ENCODE results near the gene CELF6.
A peak's percentile ranks its signal among the peaks of the same experiment; 100 is the strongest.

Gene CELF6

DNA sequence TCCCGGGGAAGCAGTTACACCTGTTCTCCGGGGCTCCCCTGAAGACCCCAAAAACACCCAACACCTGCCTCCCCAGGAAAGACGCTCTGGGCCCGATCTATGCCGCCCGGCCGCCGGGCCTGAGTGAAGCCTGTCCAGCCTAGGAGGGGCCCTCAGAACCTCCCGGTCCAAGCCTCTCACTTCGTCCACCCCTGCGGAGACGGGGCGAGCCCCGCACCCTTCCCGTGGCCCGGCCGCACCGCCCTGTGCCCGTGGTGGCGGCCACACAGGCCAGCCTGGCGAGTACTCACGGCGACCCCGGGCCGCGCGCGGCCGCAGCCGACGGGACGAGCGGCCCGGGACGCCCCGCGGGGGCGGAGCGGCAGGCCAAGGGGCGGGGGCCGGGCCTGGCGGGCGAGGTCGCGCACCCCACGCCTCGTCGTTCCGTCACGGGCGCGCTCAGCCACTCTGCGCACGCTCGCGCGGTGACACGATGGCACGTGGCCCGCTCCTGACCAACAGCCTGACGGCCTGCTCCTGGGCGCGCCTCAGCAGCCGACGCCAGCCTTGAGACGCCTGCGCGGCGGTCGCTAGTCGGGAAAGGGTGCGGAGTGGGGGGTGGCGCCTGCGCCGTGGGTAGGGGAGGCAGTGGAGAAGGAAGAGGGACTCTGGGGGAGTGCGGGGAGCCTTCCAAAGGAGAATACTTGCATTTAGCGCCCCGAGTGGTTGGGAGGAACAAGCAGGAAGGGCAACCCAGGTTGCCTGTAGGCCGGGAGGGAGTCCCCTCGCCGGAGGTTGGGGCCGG lies 47.6 kb downstream of the CELF6 start, which contains the start of gene PARP6:
TSS of gene PARP6 (minus strand) at position 342 of the 784 bp plus-strand sequence. CDS start 5,077 bp downstream, outside the sequence.
- DNase-seq (ENCODE audit: low read depth, low spot score): peak; percentile 97

- no peak for DNase-seq (ENCODE audit: low read depth, low spot score)
These were observed 48.1 kb downstream of the CELF6 start for GRCh38 chr15:72271895-72272212.

GRCh38 chr15:72271221-72271620 lies 48.7 kb downstream of the CELF6 start:
- DNase-seq (ENCODE audit: low read depth, low spot score): no peak

GRCh38 chr15:72269739-72270138 lies 50.2 kb downstream of the CELF6 start:
- DNase-seq (ENCODE audit: low read depth, low spot score): no peak

- DNase-seq (ENCODE audit: low read depth, low spot score): no peak
These were observed 54.9 kb downstream of the CELF6 start for GRCh38 chr15:72265031-72265430.

- DNase-seq (ENCODE audit: low read depth, low spot score): no peak
These were observed 67.2 kb downstream of the CELF6 start for GRCh38 chr15:72252663-72253299.

DNA sequence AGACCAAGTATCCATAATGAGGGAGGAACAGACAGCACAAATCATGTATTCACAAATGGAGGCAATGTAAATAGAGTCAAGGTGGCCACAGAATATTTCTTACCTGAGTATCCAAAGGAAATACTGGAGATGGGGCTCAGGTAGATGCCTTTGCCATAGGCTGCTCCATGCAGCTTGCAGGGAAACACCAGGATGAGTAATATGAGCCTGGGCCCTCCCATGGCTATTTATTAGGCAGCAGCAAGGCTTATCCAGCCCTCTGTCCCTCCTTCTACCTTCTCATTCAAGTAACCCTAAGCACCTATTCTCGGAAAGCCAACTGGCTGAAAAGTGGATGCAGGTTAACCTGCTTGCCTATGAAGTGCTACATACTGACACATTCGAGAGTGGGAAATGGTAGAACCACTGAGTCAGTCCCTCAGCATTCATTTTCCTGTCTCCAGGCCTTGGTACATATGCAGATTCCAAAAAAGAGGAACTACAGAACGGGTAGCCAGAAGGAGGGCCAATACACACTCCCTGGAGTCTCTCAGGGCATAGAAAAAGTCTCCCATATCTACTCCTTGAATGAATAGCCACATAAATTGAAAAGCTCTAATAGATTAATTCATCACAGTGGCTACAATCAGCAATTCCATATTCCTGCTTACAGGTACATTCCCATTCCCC lies 70.7 kb downstream of the CELF6 start:
- DNase-seq (ENCODE audit: low read depth, low spot score): no peak

- no peak for DNase-seq (ENCODE audit: low read depth, low spot score)
These were observed 71.4 kb downstream of the CELF6 start for GRCh38 chr15:72248514-72248913.

- no peak for DNase-seq (ENCODE audit: low read depth, low spot score)
These were observed 77.1 kb downstream of the CELF6 start for GRCh38 chr15:72242775-72243370.

DNA sequence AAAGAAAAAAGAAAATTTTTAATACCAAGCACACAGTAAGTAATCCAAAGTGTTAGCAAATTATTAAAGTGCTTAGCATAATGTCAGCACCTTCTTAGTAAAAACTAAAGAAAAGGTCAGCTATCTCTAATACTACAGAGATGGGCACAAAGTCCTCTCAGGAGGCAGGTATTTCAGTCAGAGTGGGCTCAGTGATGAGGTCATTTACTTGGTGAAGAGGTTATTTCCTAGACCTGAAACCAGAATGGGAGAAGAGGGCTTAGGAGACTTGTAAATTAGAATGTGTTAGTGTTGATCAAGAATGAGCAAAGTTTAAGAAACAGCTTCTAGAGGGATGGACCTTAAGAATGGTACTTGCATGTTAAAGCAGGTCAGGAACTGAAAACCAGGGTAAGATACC lies 80.3 kb downstream of the CELF6 start:
- no peak for DNase-seq (ENCODE audit: low read depth, low spot score)

- DNase-seq (ENCODE audit: low read depth, low spot score): no peak
These were observed 81.4 kb downstream of the CELF6 start for GRCh38 chr15:72238586-72238985.

DNA sequence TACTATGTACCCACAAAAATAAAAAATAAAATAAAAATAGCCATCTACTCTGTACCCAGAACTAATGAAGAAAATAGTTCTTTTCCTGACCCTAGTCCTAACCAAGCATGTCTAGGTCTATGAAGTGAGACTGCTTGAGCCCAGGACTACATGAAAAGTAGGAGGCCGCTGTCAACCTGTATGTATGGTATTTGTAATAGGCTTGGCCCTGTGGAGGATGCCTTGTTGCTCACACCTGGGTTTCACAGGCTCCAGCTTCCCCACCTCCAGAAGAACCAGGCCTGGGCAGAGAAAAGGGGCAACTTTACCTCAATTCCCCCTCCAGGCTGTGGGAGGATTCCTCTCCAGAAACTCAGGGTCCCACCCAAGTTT lies 82.1 kb downstream of the CELF6 start:
- DNase-seq (ENCODE audit: low read depth, low spot score): no peak

DNA sequence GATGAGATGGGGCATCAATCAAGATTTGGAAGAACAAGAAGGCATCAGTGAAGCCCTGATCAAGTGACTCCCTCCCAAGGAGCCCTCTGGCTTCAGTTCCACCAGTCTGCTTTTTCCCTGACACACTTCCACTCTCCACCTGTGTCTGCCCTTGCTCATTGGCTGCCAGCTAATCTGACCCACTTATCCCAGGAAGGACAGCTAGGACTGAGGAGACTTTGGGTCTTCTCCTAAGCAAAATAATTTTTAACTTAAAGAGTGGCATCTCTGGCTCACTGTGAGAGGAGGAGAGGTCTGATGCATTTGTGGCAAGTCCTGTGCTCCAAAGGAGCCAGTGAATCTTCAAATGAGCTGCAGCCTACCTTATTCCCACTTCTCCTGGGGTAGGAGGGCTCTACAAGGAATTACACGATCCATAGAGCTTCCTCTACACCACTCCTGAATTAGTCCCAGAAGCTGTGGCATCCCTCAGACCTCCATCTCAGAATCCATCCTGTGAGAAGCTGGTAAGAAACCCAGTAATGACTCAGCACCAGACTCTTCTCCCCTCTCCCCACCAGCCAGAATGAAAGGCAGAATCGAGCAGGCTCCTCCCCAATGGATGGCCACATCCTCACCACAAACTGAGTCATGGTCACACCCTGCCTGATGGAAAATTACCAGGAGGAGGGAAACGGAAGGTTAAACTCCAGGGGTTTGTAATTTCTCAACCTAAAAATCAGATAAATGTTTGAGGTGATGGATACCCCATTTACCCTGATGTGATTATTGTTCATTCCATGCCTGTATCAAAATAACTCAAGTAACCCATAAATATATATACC lies 82.7 kb downstream of the CELF6 start:
- peak; percentile 26 for DNase-seq (ENCODE audit: low read depth, low spot score)

GRCh38 chr15:72236381-72237003 lies 83.5 kb downstream of the CELF6 start:
- DNase-seq (ENCODE audit: low read depth, low spot score): no peak

DNA sequence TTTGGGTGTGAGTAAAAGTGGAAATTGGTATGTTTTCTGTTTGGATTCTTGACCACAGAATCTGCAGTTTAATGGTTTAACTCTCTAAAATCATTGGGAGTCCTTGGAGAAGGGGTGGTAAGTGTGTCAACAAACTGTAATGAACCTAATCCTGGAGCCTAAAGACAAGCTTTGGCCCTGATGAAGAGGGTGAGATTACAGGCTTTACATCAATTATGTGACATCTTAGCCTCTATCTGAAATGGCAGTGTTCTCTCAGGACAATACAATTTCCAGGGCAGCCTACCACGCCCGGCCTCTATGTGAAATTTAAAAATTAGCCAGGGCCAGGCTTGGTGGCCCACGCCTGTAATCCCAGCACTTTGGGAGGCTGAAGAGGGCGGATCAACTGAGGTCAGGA lies 84.7 kb downstream of the CELF6 start:
- DNase-seq (ENCODE audit: low read depth, low spot score): no peak
